ENCODE results near the gene NEUROG1. TPM values are rescaled to one million over a fixed set of nuclear protein-coding genes. Genes with fewer than 3 reads are reported as not detected.

The NEUROG1 gene
- polyA plus RNA-seq, 1 donor from 2014 or later, result not detected

- Histone ChIP-seq H2AFZ (ENCODE audit: low read depth, low read length) (no peak overlapping the region), H3K4me3 (ENCODE audit: low read length) (no peak overlapping the region), H3F3A (ENCODE audit: insufficient read depth, low read length, poor library complexity, severe bottlenecking) (no peaks in the 10 kb centered on the region), H3K9me2 (ENCODE audit: insufficient read depth, low read length) (no peaks in the 10 kb centered on the region), H3K27ac (ENCODE audit: low read length) (no peak overlapping the region), H3K9ac (ENCODE audit: low read length) (no peak overlapping the region), H3K9me3 (ENCODE audit: low read length) (no peaks in the 10 kb centered on the region), H3K4me2 (ENCODE audit: low read length) (no peak overlapping the region), H3K27me3 (ENCODE audit: insufficient read depth, low read depth, low read length) (no peaks in the 10 kb centered on the region), H4K20me1 (ENCODE audit: insufficient read depth) (no peaks in the 10 kb centered on the region), H3K36me3 (ENCODE audit: insufficient read depth, low read length) (no peaks in the 10 kb centered on the region), H3K79me2 (replicated peaks; ENCODE audit: insufficient read depth, low read length) (no peaks in the 10 kb centered on the region)
- no peak for TF ChIP-seq EZH2 (IDR thresholded peaks at IDR 0.05; ENCODE audit: borderline replicate concordance, insufficient read depth, low read length, poor library complexity, severe bottlenecking)
- TF ChIP-seq TAF1 (IDR thresholded peaks at IDR 0.05; ENCODE audit: low read depth), result no peak
- TF ChIP-seq POLR2AphosphoS5 (IDR thresholded peaks at IDR 0.05), result no peak
- no peak for TF ChIP-seq MXI1 (conservative IDR thresholded peaks at IDR 0.05; ENCODE audit: poor library complexity, severe bottlenecking)
- TF ChIP-seq SMC3 (conservative IDR thresholded peaks at IDR 0.05; ENCODE audit: poor library complexity), result no peak
- TF ChIP-seq REST (IDR thresholded peaks at IDR 0.05; ENCODE audit: borderline replicate concordance), result no peak
- no peak for TF ChIP-seq RAD21 (conservative IDR thresholded peaks at IDR 0.05)
- TF ChIP-seq EP300 (conservative IDR thresholded peaks at IDR 0.05; ENCODE audit: poor library complexity, severe bottlenecking), result no peak
- no peak for TF ChIP-seq CTCF (IDR thresholded peaks at IDR 0.05; ENCODE audit: poor library complexity, severe bottlenecking)
Observed at GRCh38 chr5:135564331-135564730, 28.6 kb upstream of the NEUROG1 start.

- Histone ChIP-seq H3K27ac (ENCODE audit: low read length) (no peak overlapping the region), H3K9ac (ENCODE audit: low read length) (no peak overlapping the region), H3F3A (ENCODE audit: insufficient read depth, low read length, poor library complexity, severe bottlenecking) (no peaks in the 10 kb centered on the region), H2AFZ (ENCODE audit: low read depth, low read length) (no peak overlapping the region), H3K4me3 (ENCODE audit: low read length) (no peak overlapping the region), H3K4me2 (ENCODE audit: low read length) (no peak overlapping the region), H3K27me3 (ENCODE audit: insufficient read depth, low read depth, low read length) (peaks cover 3% of the 10 kb centered on the region), H3K36me3 (ENCODE audit: insufficient read depth, low read length) (no peaks in the 10 kb centered on the region), H3K9me2 (ENCODE audit: insufficient read depth, low read length) (no peaks in the 10 kb centered on the region), H3K79me2 (replicated peaks; ENCODE audit: insufficient read depth, low read length) (no peaks in the 10 kb centered on the region), H3K9me3 (ENCODE audit: low read length) (no peaks in the 10 kb centered on the region), H4K20me1 (ENCODE audit: insufficient read depth) (no peaks in the 10 kb centered on the region)
- no peak for TF ChIP-seq SMC3 (conservative IDR thresholded peaks at IDR 0.05; ENCODE audit: poor library complexity)
- TF ChIP-seq EZH2 (IDR thresholded peaks at IDR 0.05; ENCODE audit: borderline replicate concordance, insufficient read depth, low read length, poor library complexity, severe bottlenecking), result no peak
- no peak for TF ChIP-seq TAF1 (IDR thresholded peaks at IDR 0.05; ENCODE audit: low read depth)
- no peak for TF ChIP-seq MXI1 (conservative IDR thresholded peaks at IDR 0.05; ENCODE audit: poor library complexity, severe bottlenecking)
- no peak for TF ChIP-seq POLR2AphosphoS5 (IDR thresholded peaks at IDR 0.05)
- no peak for TF ChIP-seq REST (IDR thresholded peaks at IDR 0.05; ENCODE audit: borderline replicate concordance)
Observed at GRCh38 chr5:135561266-135561665, 25.5 kb upstream of the NEUROG1 start.
